AG09309 (cell line): ENCODE results near the gene ZCWPW1.

Source experiments
- DNase-seq: peaks from one replicate; pipeline ENCODE4 v3.0.0-alpha.2; 2010; ENCODE audit warnings: low read depth
- H3K4me3 ChIP-seq: 2 replicates; pipeline ENCODE4 v1.5.1; 2011; ENCODE audit warnings: mild to moderate bottlenecking, low read depth, low read length, moderate library complexity; ENCODE audit not compliant: control insufficient read depth
- CTCF ChIP-seq: IDR thresholded peaks from 2 replicates; pipeline ENCODE4 v1.5.1; 2011; ENCODE audit warnings: mild to moderate bottlenecking, low read depth, low read length, inconsistent platforms; ENCODE audit not compliant: insufficient read depth, control insufficient read depth; ENCODE audit errors: missing control alignments

Gene ZCWPW1

DNA sequence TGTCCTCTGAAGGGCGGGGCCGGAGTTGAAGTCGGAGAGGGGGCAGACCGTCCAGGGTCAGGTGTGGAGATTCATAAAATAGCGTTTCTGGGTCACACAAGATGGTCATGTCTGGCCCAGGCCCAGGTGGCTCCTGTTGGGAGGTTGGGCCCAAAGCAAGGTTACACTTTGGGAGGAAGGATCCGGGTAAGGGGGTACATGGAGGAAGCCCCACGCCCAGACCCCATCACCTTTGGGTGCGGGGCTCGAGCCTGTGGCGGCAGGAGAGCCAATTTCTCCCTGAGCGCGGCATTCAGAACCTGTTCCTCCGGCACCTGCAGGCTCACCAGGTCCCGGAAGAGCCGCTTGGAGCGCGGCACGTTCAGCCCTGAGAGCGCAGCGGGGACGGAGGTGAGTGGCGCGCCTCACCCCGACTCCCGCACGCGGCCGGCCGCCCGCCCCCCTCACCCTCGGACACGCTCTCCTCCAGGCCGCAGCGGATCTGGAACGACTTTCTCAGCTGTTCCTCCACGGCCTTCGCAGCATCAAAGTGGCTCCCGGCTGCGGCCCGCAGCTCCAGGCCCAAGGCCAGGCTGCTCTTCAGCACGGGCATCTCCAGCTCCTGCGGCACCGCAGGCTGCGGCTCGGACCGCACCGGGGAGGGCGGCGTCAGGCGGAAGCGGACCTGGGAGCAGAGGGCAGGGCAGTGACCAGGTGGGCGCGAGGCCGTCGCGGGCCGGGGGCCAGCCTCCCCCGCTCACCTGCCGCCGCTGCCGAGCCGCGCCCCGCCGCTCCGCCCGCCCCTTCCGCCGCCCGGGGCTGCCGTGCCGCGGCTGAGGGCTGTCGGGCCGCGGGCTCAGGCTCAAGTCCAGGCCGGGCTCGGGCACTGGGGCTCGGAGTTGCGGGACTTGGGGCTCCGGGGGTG, 7.2 kb upstream of the ZCWPW1 start:
- no peak for DNase-seq
- H3K4me3 ChIP-seq = peak overlapping the region; percentile 66
- no peak for TF ChIP-seq CTCF

DNA sequence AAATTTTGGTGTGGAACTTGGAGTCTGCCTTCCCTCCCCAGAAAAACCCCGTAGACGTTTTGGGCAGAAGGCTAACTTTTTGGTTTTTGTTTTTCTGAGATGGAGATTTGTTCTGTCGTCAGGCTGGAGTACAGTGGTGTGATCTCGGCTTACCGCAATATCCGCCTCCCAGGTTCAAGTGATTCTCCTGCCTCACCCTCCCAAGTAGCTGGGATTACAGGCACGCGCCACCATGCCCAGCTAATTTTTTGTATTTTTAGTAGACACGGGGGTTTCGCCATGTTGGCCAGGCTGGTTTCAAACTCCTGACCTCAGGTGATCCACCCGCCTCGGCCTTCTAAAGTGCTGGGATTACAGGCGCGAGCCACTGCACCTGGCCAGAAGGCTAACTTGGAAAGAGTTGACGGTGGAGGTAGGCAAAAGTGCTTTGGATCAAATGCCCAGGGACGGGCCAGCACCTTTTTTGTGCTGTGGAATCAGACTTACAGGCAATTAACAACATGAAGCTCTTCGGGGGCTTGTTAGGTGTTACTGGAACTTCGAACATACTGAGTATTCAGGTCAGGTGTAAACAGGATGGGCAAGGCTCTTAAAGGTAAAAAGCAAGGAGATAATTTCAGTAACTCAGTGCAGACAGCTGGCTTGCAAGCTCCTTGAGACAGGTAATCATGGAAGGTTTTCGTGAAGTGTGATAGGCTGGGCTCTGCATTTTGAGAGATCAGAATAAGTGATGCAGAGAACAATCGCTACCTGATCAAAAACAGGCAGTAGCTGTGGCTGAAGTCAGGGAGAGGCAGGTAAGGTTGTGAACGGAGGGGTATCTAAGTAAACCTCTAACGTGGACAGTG, 6.0 kb upstream of the ZCWPW1 start:
- TF ChIP-seq CTCF = no peak
- no peak for DNase-seq
- H3K4me3 ChIP-seq = peak overlapping the region; percentile 66

DNA sequence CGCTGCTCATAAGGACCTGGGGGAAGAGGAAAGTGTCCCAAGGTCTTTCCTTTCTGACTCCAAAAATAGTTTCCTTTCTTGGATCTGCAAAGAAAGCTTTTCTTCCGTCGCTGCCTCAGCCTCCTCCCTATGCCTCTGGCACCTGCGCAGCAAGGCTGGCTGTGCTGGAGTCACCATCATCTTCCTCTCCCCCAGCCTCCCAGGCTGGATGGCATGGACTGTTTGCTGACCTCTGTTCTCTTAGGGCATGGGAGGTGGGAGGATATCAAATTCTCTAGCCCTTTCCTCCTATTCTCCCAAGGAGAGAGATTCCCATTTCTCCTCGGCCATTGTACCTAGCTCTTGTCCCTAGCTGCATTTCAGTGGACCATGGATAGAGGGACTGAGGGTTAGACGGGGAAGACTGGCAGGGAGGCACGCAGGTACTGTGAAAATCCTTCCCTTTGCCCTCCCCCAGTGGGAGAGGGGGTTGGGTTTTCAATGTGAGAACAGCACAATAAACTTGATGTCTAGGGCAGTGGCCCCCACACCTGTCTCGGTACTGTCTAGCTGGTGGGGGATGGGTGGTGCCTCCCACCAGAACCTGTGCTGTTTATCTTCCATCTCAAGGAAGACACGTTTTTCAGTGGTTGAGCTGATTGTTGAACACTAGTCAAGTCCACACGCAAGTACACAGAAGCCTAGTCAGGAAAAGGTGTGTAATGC, 5.2 kb upstream of the ZCWPW1 start:
- no peak for DNase-seq
- no peak overlapping the region for H3K4me3 ChIP-seq
- no peak for TF ChIP-seq CTCF

GRCh38 chr7:100433276-100433591, 4.7 kb upstream of the ZCWPW1 start:
- TF ChIP-seq CTCF = no peak
- H3K4me3 ChIP-seq = no peak overlapping the region
- no peak for DNase-seq

DNA sequence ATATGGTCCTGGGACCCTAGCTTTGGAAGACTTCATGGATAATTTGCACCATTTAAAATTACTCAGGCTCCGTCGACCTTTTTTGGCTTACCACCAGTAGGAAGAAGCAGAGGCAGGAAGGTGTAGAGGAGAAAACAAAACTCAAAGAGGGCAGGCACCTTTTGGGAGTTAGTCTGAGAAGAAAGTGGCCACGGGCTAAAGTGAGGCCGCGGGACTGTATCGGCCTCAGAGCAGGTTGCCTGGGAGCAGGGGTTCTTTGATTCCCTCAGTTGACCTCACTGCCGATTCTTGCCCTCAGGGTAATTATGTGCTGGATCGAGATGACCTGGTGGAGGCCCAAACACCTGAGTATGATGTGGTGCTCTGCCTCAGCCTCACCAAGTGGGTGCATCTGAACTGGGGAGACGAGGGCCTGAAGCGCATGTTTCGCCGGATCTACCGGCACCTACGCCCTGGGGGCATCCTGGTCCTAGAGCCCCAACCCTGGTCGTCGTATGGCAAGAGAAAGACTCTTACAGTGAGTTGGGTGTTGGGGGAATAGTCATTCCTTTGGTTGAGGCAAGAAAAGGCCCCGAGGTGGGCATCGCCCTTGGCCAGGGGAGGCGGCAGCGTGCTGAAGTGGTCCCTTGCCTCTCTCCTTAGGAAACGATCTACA, 4.2 kb upstream of the ZCWPW1 start:
- DNase-seq = no peak
- no peak for TF ChIP-seq CTCF
- no peak overlapping the region for H3K4me3 ChIP-seq

DNA sequence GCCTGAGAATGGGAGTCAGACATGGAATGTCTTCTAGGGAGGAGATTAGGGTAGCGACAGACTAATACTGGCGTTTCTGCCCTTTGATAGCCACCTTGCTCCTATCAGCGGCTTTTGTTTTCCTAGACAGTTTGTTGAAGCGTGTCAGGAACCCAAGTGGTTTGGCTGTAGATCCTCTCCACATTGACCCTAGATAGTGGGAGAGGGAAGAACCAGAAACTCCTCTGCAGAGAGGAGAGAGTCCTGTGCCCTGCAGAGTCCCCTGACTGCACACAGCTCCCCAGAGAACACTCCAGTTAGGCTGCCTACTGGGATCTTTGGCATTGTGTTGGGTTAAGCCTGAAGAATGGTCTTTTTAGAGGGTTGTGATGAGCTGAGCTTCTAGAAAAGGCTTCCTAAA, 3.5 kb upstream of the ZCWPW1 start:
- no peak for TF ChIP-seq CTCF
- no peak for DNase-seq
- no peak overlapping the region for H3K4me3 ChIP-seq
